ENCODE data around the gene LONP2.
"Not testable (repeated sequence)": the region's sequence is repeated elsewhere in the genome, so short reads cannot be mapped to it uniquely, and the experiment has no call there.

LONP2 gene

GRCh38 chr16:48393485-48394354 is 149.6 kb downstream of the LONP2 start:
- DNase-seq (ENCODE audit: low read depth, low spot score): no peak

DNA sequence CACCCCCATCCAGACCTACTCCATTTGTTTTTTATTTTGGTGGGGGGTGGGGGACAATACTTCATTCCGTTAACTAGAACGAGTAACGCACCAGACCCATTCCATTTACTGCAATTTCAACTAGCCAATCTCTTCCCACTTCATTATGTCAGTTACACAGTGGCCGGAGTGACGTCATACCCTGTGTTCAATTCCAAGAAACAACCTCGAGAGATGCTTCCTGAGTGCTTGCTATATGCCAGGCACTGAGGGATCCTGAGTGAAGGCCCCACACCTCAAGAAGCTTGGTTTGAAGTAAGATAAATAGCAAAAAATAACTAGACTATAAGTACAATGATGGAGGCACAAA is 150.2 kb downstream of the LONP2 start:
- no peak for DNase-seq (ENCODE audit: low read depth, low spot score)

GRCh38 chr16:48395375-48395774 is 151.3 kb downstream of the LONP2 start:
- no peak for DNase-seq (ENCODE audit: low read depth, low spot score)

DNA sequence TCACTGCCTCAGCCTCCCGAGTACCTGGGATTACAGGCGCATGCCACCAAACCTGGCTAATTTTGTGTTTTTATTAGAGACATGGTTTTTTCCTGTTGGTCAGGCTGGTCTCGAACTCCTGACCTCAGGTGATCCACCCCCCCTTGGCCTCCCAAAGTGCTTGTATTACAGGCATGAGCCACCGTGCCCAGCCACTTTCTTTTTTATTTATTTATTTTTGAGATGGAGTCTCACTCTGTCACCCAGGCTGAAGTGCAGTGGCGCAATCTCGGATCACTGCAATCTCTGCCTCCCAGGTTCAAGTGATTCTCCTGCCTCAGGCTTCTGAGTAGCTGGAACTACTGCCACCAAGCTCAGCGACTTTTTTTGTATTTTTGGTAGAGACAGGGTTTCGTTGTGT is 158.4 kb downstream of the LONP2 start:
- not testable (repeated sequence) for DNase-seq (ENCODE audit: low read depth, low spot score)

GRCh38 chr16:48405153-48405552 is 161.1 kb downstream of the LONP2 start:
- DNase-seq (ENCODE audit: low read depth, low spot score): no peak

DNA sequence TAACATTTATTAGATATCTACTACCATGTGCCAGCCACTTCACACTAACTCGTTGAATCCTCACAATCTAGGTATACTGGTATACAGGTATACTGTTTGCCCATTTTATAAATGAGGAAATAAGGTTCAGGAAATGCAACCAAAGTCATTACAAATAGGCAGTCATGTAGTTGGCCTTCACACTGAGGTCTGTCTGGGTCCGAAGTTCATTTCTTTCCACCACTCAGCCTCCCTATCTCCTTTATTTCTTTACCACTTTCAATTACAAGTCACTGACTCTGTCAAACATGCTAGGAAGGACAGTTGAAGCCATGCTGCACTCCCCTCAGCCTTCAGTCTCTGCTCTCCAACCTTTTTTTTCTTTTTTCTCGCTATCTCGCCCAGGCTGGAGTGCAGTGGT is 161.8 kb downstream of the LONP2 start:
- DNase-seq (ENCODE audit: low read depth, low spot score): no peak

All from smooth muscle cell of the brain vasculature (primary cell).